AG09309 (cell line): ENCODE results near the gene ADGRD2.

ENCODE experiments used
- DNase-seq: peaks from one replicate; pipeline ENCODE4 v3.0.0-alpha.2; 2010; ENCODE audit warnings: low read depth
- H3K4me3 ChIP-seq: 2 replicates; pipeline ENCODE4 v1.5.1; 2011; ENCODE audit warnings: mild to moderate bottlenecking, low read depth, low read length, moderate library complexity; ENCODE audit not compliant: control insufficient read depth
- CTCF ChIP-seq: IDR thresholded peaks from 2 replicates; pipeline ENCODE4 v1.5.1; 2011; ENCODE audit warnings: mild to moderate bottlenecking, low read depth, low read length, inconsistent platforms; ENCODE audit not compliant: insufficient read depth, control insufficient read depth; ENCODE audit errors: missing control alignments

ADGRD2 gene

GRCh38 chr9:124521142-124521541, 70.9 kb downstream of the ADGRD2 start:
- no peak for DNase-seq
- H3K4me3 ChIP-seq, result no peak overlapping the region
- no peak for TF ChIP-seq CTCF

- no peak for DNase-seq
- H3K4me3 ChIP-seq, result no peak overlapping the region
- TF ChIP-seq CTCF, result no peak
These were observed 72.2 kb downstream of the ADGRD2 start for GRCh38 chr9:124522121-124523098.

GRCh38 chr9:124526174-124526573, 75.9 kb downstream of the ADGRD2 start:
- DNase-seq, result no peak
- no peak overlapping the region for H3K4me3 ChIP-seq
- no peak for TF ChIP-seq CTCF

- DNase-seq, result no peak
- TF ChIP-seq CTCF, result no peak
- no peak overlapping the region for H3K4me3 ChIP-seq
These were observed 77.5 kb downstream of the ADGRD2 start for GRCh38 chr9:124527781-124528180.
